NB4 (cell line): Measurements from ENCODE around the gene ZNF175.

Experiments
- DNase-seq: peaks from one replicate; pipeline ENCODE4 v3.0.0; 2010; ENCODE audit warnings: low read depth
- H3K4me3 ChIP-seq: one replicate; pipeline ENCODE4 v1.5.1; 2011; ENCODE audit warnings: mild to moderate bottlenecking, low read depth, low read length, moderate library complexity
- CTCF ChIP-seq: IDR thresholded peaks from one replicate; pipeline ENCODE4 v1.5.1; 2012; ENCODE audit warnings: low read depth, low read length
- MYC ChIP-seq: IDR thresholded peaks from 2 replicates; pipeline ENCODE4 v1.6.1; 2011; ENCODE audit warnings: low read depth, low read length
- POLR2A ChIP-seq: IDR thresholded peaks from 2 replicates; pipeline ENCODE4 v1.6.1; 2011; ENCODE audit warnings: mild to moderate bottlenecking; ENCODE audit not compliant: insufficient read length; ENCODE audit errors: extremely low read depth
- TF ChIP-seq, protein P1 (sequence below): IDR thresholded peaks from 2 replicates; pipeline ENCODE4 v1.6.1; 2011; ENCODE audit warnings: low read depth, low read length

ZNF175 gene

GRCh38 chr19:51548213-51548651 lies 22.9 kb upstream of the ZNF175 start:
- DNase-seq = peak; percentile 45
- no peak overlapping the region for H3K4me3 ChIP-seq
- TF ChIP-seq, protein P1, sequence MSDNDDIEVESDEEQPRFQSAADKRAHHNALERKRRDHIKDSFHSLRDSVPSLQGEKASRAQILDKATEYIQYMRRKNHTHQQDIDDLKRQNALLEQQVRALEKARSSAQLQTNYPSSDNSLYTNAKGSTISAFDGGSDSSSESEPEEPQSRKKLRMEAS = no peak
- TF ChIP-seq CTCF (no peak), POLR2A (no peak), MYC (no peak)

- TF ChIP-seq, protein P1 = no peak
- TF ChIP-seq CTCF (no peak), POLR2A (no peak), MYC (no peak)
- no peak for DNase-seq
- H3K4me3 ChIP-seq = no peak overlapping the region
Observed at GRCh38 chr19:51548891-51549305, 22.2 kb upstream of the ZNF175 start.

GRCh38 chr19:51549533-51550324 lies 21.4 kb upstream of the ZNF175 start:
- no peak overlapping the region for H3K4me3 ChIP-seq
- no peak for DNase-seq
- TF ChIP-seq, protein P1 = no peak
- TF ChIP-seq POLR2A = no peak
- TF ChIP-seq CTCF = no peak
- no peak for TF ChIP-seq MYC

- TF ChIP-seq, protein P1 = no peak
- TF ChIP-seq POLR2A (no peak), CTCF (no peak), MYC (no peak)
- H3K4me3 ChIP-seq = no peak overlapping the region
- DNase-seq = peak; percentile 9
Observed at GRCh38 chr19:51550848-51551672, 20.0 kb upstream of the ZNF175 start.

GRCh38 chr19:51551673-51552432 lies 19.2 kb upstream of the ZNF175 start:
- H3K4me3 ChIP-seq = no peak overlapping the region
- TF ChIP-seq, protein P1 = no peak
- no peak for TF ChIP-seq CTCF
- no peak for TF ChIP-seq MYC
- TF ChIP-seq POLR2A = no peak
- peak; percentile 10 for DNase-seq
